Mesothelial cell of epicardium (in vitro differentiated cells): Measurements from ENCODE around the gene MATN1. TPM values are rescaled to one million over a fixed set of nuclear protein-coding genes. Genes with fewer than 3 reads are reported as not detected.
"Not testable (repeated sequence)": the region's sequence is repeated elsewhere in the genome, so short reads cannot be mapped to it uniquely, and the experiment has no call there.

Source experiments
- DNase-seq, 2 experiments: peaks; one replicate each; pipeline ENCODE4 v3.0.0; 2021; ENCODE audit warnings: low spot score in 2 of 2; ENCODE audit not compliant: unreplicated experiment in 2 of 2
- H3K27ac Mint-ChIP-seq: 2 replicates; pipeline ENCODE4 v1.8.0; 2021; ENCODE audit warnings: mixed read lengths
- H3K27me3 Mint-ChIP-seq: 2 replicates; pipeline ENCODE4 v1.8.0; 2021; ENCODE audit warnings: low read depth, mixed read lengths
- H3K36me3 Mint-ChIP-seq: 2 replicates; pipeline ENCODE4 v1.8.0; 2021; ENCODE audit warnings: mixed read lengths
- H3K4me1 Mint-ChIP-seq: 2 replicates; pipeline ENCODE4 v1.8.0; 2021; ENCODE audit warnings: mixed read lengths
- H3K4me3 Mint-ChIP-seq: 2 replicates; pipeline ENCODE4 v1.8.0; 2021; ENCODE audit warnings: mild to moderate bottlenecking, moderate library complexity, mixed read lengths
- H3K9me3 Mint-ChIP-seq: 2 replicates; pipeline ENCODE4 v1.8.0; 2021; ENCODE audit warnings: mixed read lengths
- total RNA-seq: library from RNA; stranded (reverse); gene quantifications from 3 replicates; pipeline ENCODE4 v1.2.1, GENCODE V29; 2021
- TF ChIP-seq, protein P1 (sequence below): fragments of 200-600 bp; sonication (generic); IDR thresholded peaks from one replicate; pipeline ENCODE4 v1.5.0; 2021; ENCODE audit warnings: antibody characterized with exemption; ENCODE audit not compliant: unreplicated experiment

The MATN1 gene
- total RNA-seq, 1 donor from 2014 or later: 5.6 TPM

DNA sequence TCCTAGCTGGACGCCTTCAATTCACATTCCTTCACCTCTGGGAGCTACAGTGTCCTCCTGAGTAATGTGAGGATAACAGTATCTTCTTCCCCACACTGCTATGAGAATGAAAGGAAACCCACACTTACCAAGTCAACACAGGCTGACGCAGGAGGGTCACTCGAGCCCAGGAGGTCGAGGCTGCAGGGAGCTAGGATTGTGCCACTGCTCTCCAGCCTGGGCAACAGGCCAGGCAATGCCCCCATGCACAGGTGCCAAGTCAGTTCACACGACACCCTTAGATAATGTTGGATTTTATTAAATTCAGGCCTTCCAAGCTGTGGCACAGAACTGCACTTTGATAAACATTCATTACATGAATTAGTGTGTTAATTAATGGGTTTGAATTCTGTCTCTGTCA, 31.9 kb downstream of the MATN1 start:
- H3K27ac Mint-ChIP-seq: no peak overlapping the region
- H3K27me3 Mint-ChIP-seq: peaks cover 34% of the 10 kb centered on the region
- H3K9me3 Mint-ChIP-seq: no peaks in the 10 kb centered on the region
- DNase-seq: no peak
- H3K4me3 Mint-ChIP-seq: no peak overlapping the region
- H3K36me3 Mint-ChIP-seq: no peaks in the 10 kb centered on the region
- peaks cover 4% of the 10 kb centered on the region for H3K4me1 Mint-ChIP-seq
- TF ChIP-seq, protein P1, sequence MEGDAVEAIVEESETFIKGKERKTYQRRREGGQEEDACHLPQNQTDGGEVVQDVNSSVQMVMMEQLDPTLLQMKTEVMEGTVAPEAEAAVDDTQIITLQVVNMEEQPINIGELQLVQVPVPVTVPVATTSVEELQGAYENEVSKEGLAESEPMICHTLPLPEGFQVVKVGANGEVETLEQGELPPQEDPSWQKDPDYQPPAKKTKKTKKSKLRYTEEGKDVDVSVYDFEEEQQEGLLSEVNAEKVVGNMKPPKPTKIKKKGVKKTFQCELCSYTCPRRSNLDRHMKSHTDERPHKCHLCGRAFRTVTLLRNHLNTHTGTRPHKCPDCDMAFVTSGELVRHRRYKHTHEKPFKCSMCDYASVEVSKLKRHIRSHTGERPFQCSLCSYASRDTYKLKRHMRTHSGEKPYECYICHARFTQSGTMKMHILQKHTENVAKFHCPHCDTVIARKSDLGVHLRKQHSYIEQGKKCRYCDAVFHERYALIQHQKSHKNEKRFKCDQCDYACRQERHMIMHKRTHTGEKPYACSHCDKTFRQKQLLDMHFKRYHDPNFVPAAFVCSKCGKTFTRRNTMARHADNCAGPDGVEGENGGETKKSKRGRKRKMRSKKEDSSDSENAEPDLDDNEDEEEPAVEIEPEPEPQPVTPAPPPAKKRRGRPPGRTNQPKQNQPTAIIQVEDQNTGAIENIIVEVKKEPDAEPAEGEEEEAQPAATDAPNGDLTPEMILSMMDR: no peak

DNA sequence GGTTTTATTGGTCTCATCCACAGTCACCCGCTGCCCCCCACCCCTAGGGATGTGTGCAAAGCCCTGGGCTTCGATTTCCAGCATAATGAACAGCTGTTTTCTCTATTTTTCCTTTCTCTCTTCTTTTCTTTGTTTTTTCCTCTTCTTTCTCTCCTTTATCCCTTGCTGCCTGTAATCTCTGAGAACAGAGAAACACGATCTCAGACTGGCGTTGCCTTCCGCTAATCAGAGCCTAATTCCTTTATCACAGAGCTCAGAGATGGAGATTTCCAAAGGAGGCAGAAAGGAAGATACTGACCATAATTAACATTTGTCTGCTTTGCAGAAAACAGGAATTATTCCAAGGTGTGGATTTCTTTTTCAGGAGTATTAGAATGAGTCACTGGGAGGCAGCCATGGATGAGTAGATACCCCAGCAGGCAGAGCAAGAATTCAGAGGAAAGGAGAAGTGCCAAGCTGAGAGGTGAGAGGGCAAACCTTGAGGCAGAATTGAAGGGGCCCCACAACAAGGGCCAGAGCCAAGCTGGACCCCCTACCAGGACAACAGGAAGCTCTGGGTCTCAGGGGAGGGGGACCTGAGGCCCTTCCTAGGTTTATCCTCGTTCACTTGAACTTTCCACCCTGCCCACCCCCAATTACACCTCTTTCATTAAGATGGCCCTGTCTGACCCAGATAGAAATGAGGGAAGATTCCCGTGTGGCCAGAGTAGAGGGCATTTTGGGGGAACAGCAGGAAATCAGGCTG, 33.3 kb downstream of the MATN1 start:
- Mint-ChIP-seq H3K9me3 (no peaks in the 10 kb centered on the region), H3K27ac (no peak overlapping the region), H3K4me1 (peaks cover 5% of the 10 kb centered on the region), H3K36me3 (no peaks in the 10 kb centered on the region), H3K4me3 (no peak overlapping the region), H3K27me3 (peaks cover 39% of the 10 kb centered on the region)
- DNase-seq: no peak
- TF ChIP-seq, protein P1: no peak

DNA sequence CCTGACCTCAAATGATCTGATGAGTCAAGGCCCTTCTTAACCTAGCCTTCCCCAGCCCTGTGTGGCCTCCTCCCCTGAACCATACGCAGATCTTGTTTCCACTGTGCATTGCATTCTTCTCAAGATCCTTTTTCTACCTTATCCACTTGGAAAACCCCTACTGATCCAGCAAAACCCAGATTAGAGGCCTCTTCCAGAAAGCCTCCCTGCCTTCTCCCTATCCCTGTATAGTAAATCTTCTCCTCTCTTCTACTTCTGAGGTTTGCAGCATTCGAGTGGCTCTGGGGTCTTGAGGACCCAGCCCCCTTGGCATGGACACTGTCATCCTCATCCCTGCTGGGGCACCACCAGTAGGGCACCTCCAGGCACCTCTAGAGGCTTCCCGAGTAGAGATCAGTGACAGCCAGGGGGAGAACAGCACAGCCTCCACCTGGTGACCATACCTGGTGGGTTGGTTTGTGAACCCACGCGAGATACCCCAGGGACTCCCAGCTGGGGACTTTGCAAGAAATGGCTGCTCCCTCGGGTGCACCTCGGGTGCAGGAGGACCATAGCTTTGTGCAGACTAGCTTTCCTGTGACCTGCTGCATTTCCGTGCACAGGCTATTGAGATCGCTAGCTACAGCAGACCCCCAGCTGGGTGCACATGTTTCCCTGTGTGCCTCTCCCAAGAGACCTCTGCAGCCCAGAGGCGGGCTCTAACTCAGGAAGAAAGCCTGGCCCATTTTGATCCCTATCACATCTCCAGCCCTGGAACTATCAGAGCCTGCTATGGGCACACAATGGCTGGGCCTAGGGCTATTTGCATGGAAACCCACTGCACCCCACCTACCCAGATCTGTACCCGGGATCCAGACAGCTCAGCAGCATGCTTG, 34.2 kb downstream of the MATN1 start:
- Mint-ChIP-seq H3K4me3 (no peak overlapping the region), H3K27me3 (peaks cover 45% of the 10 kb centered on the region), H3K36me3 (no peaks in the 10 kb centered on the region), H3K27ac (no peak overlapping the region), H3K4me1 (peaks cover 7% of the 10 kb centered on the region), H3K9me3 (no peaks in the 10 kb centered on the region)
- DNase-seq: no peak
- TF ChIP-seq, protein P1: no peak

DNA sequence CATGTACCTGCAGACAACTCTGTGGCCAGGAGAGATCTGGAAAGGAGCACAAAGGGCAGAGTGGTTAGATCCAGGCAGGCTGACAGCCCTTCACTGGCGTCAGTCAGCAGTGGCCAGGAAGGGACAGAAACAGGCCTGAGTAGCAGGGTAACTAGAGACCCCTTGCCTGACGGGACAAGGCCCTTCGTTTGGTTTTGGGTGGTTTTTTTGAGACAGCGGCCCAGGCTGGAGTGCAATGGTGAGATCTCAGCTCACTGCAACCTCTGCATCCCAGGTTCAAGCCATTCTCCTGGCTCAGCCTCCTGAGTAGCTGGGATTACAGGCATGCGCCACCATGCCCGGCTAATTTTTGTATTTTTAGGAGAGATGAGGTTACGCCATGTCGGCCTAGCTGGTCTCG, 34.9 kb downstream of the MATN1 start:
- H3K27me3 Mint-ChIP-seq: peaks cover 49% of the 10 kb centered on the region
- not testable (repeated sequence) for H3K4me1 Mint-ChIP-seq, H3K9me3 Mint-ChIP-seq, H3K27ac Mint-ChIP-seq, H3K4me3 Mint-ChIP-seq, DNase-seq, H3K36me3 Mint-ChIP-seq

DNA sequence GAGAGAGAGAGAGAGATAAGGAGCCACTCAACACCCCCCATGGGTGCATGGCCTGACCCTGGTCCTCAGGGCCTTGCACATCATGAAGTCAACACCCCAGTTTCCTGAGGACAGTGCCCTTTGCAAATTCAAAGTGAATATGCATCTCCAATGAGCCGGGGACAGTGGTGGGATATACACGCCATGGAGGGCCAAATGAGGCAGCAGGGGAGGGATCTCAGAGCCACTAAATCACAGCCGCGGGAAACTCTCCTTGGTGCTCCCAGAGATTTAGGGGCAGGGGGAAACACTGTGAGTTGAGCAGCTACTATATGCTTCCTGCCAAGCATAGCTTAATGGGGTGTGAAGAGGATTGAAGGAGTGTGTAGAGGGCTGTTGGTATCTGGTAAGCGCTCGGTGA, 35.5 kb downstream of the MATN1 start:
- H3K27me3 Mint-ChIP-seq: peaks cover 53% of the 10 kb centered on the region

More for the DNA sequence above, 35.5 kb downstream of the MATN1 start:
- Mint-ChIP-seq H3K4me3 (no peak overlapping the region), H3K36me3 (no peaks in the 10 kb centered on the region), H3K27ac (no peak overlapping the region), H3K4me1 (peaks cover 7% of the 10 kb centered on the region), H3K9me3 (no peaks in the 10 kb centered on the region)
- TF ChIP-seq, protein P1: no peak
- no peak for DNase-seq
